H1 (cell line): ENCODE results near the gene AKAP12.

Experiments used
- CTCF ChIP-seq, 3 experiments: IDR thresholded peaks; 1 replicate in 2 of 3; 2 replicates in 1 of 3; pipeline versions ENCODE4 v1.5.1 to v1.6.1; 2011; ENCODE audit warnings: low read length in 3 of 3, mild to moderate bottlenecking in 3 of 3, inconsistent platforms in 2 of 3, low read depth in 1 of 3, moderate library complexity in 1 of 3; ENCODE audit not compliant: insufficient read depth in 1 of 3; ENCODE audit errors: control extremely low read depth in 1 of 3
- E2F6 ChIP-seq: IDR thresholded peaks from 2 replicates; pipeline ENCODE4 v1.6.1; 2012; ENCODE audit warnings: inconsistent platforms
- EZH2 ChIP-seq: fragments of 200-600 bp; sonication (generic); IDR thresholded peaks from 2 replicates; pipeline ENCODE4 v1.7.1; 2012; ENCODE audit warnings: low read depth, mild to moderate bottlenecking, moderate library complexity, low read length, inconsistent platforms; ENCODE audit not compliant: severe bottlenecking
- MAX ChIP-seq: IDR thresholded peaks from 2 replicates; pipeline ENCODE4 v1.6.1; 2012; ENCODE audit warnings: inconsistent platforms
- POLR2A ChIP-seq, 2 experiments: IDR thresholded peaks; 1 replicate in 1 of 2; 2 replicates in 1 of 2; pipeline ENCODE4 v1.6.1; 2011; ENCODE audit warnings: low read depth in 2 of 2, low read length in 2 of 2, mild to moderate bottlenecking in 2 of 2; ENCODE audit errors: control extremely low read depth in 1 of 2
- POU5F1 ChIP-seq: IDR thresholded peaks from 2 replicates; pipeline ENCODE4 v1.6.1; 2011; ENCODE audit warnings: low read depth, mild to moderate bottlenecking, low read length, moderate library complexity
- SP2 ChIP-seq: IDR thresholded peaks from 2 replicates; pipeline ENCODE4 v1.6.1; 2012; ENCODE audit warnings: mild to moderate bottlenecking, low read length, inconsistent platforms
- USF2 ChIP-seq: IDR thresholded peaks from 2 replicates; pipeline ENCODE4 v1.6.1; 2011; ENCODE audit warnings: low read length, improper control_type of control experiment

GRCh38 chr6:151324488-151324825 lies 84.7 kb downstream of the AKAP12 start:
- TF ChIP-seq MAX (no peak), EZH2 (no peak), POLR2A (IDR thresholded peaks at IDR 0.05; ENCODE audit: control extremely low read depth in 1 of 2, low read depth in 2 of 2, low read length in 2 of 2) (no peak), USF2 (no peak), SP2 (no peak), POU5F1 (no peak), E2F6 (no peak), CTCF (IDR thresholded peaks at IDR 0.05; ENCODE audit: control extremely low read depth in 1 of 3, insufficient read depth in 1 of 3, low read depth in 1 of 3, low read length in 3 of 3) (no peak)
